NOMO-1 treated with DMSO at 0.1 percent for 48 hours (cell line): Measurements from ENCODE around the gene PCDHA1.
"Not testable (repeated sequence)": the region's sequence is repeated elsewhere in the genome, so short reads cannot be mapped to it uniquely, and the experiment has no call there.

Experiments
- DNase-seq: peaks from one replicate; lab custom pipeline; 2025; ENCODE audit not compliant: unreplicated experiment; lab: John Stamatoyannopoulos, UW

Gene PCDHA1

DNA sequence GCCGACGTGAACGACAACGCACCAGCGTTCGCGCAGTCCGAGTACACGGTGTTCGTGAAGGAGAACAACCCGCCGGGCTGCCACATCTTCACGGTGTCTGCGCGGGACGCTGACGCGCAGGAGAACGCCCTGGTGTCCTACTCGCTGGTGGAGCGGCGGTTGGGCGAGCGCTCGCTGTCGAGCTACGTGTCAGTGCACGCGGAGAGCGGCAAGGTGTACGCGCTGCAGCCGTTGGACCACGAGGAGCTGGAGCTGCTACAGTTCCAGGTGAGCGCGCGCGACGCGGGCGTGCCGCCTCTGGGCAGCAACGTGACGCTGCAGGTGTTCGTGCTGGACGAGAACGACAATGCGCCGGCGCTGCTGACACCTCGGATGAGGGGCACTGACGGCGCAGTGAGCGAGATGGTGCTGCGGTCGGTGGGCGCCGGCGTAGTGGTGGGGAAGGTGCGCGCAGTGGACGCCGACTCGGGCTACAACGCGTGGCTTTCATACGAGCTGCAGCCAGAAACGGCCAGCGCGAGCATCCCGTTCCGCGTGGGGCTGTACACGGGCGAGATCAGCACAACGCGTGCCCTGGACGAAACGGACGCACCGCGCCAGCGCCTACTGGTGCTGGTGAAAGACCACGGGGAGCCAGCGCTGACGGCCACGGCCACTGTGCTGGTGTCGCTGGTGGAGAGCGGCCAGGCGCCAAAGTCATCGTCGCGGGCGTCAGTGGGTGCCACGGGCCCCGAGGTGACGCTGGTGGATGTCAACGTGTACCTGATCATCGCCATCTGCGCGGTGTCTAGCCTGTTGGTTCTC, 64.1 kb downstream of the PCDHA1 start:
- not testable (repeated sequence) for DNase-seq

DNA sequence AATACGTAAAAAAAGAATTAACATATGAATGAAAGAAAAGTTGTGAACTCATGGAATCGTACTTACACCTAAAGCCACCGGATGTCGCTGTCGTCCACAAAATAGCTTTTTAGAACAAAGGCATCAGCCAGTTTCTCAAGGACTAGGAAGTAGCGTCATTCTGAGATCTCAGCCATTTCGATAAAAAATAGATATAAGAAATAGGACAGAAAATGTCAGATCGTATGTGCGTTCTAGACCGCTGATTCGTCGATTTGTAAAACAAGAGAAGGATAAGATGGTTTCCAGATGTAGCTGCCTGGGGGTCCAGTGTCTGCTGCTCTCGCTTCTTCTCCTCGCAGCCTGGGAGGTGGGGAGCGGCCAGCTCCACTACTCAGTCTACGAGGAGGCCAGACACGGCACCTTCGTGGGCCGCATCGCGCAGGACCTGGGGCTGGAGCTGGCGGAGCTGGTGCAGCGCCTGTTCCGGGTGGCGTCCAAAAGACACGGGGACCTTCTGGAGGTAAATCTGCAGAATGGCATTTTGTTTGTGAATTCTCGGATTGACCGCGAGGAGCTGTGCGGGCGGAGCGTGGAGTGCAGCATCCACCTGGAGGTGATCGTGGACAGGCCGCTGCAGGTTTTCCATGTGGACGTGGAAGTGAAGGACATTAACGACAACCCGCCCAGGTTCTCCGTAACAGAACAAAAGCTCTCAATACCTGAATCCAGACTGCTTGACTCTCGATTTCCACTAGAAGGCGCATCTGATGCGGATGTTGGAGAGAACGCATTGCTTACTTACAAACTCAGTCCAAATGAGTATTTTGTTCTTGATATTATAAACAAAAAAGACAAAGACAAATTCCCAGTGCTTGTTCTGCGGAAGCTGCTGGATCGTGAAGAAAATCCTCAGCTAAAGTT, 70.1 kb downstream of the PCDHA1 start, which contains the start of gene PCDHA10:
PCDHA10 (plus strand) TSS at position 126 of the 903 bp plus-strand sequence; CDS start at position 278, 152 bp downstream.
- DNase-seq = no peak

DNA sequence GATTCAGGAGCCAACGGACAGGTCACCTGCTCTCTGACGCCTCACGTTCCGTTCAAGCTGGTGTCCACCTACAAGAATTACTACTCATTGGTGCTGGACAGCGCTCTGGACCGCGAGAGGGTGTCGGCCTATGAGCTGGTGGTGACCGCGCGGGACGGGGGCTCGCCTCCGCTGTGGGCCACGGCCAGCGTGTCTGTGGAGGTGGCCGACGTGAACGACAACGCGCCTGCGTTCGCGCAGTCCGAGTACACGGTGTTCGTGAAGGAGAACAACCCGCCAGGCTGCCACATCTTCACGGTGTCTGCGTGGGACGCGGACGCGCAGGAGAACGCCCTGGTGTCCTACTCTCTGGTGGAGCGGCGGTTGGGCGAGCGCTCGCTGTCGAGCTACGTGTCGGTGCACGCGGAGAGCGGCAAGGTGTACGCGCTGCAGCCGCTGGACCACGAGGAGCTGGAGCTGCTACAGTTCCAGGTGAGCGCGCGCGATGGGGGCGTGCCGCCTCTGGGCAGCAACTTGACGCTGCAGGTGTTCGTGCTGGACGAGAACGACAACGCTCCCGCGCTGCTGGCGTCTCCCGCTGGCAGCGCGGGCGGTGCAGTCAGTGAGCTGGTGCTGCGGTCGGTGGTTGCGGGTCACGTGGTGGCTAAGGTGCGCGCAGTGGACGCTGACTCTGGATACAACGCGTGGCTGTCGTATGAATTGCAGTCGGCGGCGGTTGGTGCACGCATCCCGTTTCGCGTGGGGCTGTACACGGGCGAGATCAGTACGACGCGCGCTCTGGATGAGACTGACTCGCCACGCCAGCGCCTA, 71.4 kb downstream of the PCDHA1 start:
- no peak for DNase-seq

DNA sequence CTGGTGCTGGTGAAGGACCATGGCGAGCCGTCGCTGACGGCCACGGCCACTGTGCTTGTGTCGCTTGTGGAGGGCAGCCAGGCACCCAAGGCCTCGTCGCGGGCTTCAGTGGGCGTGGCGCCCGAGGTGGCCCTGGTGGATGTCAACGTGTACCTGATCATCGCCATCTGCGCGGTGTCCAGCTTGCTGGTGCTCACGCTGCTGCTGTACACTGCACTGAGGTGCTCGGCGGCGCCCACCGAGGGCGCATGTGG, 72.0 kb downstream of the PCDHA1 start:
- DNase-seq = no peak

DNA sequence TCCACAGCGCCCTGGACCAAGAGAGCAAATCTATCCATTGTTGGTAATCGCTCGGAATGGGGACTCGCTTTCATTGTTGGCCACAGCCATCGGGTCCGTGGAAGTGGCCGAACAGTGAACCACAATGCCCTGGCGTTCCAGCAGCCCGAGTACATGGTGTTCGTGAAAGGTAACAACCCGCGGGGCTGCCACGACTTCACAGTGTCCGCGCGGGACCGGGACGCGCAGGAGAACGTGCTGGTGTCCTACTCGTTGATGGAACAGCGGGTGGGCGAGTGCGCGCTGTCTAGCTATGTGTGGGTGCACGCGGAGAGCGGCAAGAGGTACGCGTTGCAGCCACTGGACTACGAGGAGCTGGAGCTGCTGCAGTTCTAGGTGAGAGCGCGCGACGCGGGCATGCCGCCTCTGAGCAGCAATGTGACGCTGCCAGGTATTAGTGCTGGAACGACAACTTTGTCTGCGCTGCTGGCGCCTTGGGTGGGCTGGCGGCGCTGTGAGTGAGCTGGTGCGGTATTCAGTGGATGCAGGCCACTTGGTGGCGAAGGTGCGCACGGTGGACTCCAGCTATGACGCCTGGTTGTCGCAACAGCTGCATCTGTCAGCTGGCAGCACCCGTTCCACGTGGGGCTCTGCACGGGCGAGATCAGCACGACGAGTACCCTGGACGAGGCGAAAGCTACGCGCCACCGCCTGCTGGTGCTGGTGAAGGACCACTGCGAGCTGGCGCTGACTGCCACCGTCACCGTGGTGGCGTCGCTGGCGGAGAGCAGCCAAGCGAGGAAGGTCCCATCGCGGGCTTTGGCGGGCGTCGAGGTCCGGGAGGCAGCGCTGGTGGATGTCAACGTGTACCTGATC, 76.7 kb downstream of the PCDHA1 start:
- DNase-seq = no peak

DNA sequence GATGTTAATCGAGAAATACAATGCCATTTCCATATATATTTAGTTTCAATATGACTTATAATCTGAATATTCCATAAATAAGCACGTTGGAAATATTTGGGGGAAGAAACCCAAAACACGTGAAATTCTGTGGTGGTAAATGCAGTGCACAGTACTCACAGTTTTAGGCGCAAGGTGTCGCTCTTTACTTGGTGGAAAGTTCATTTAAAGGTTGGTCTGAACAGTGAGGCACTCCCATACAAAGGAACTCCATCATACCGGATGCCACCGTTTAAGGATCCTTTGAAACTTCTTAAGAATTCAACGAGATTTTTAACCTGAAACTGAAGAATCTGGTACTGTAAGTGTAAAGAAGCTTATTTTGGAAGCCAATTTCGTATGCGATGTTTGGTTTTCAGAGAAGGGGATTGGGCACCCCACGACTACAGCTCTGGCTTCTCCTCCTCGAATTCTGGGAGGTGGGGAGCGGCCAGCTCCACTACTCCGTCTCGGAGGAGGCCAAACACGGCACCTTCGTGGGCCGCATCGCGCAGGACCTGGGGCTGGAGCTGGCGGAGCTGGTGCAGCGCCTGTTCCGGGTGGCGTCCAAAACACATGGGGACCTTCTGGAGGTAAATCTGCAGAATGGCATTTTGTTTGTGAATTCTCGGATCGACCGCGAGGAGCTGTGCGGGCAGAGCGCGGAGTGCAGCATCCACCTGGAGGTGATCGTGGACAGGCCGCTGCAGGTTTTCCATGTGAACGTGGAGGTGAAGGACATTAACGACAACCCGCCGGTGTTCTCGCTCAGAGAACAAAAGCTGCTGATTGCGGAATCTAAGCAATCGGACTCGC, 83.0 kb downstream of the PCDHA1 start, which contains the start of gene PCDHA11:
PCDHA11 (plus strand) TSS at position 237 of the 834 bp plus-strand sequence; CDS start at position 384, 147 bp downstream.
- DNase-seq = no peak

DNA sequence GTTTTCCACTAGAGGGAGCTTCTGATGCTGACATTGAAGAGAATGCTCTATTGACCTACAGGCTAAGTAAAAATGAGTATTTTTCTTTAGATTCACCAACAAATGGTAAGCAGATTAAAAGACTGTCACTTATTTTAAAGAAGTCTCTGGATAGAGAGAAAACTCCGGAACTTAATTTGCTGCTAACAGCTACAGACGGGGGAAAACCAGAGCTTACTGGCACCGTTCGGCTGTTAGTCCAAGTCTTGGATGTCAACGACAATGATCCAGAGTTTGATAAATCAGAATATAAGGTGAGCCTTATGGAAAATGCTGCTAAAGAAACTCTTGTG, 83.6 kb downstream of the PCDHA1 start:
- DNase-seq = no peak

DNA sequence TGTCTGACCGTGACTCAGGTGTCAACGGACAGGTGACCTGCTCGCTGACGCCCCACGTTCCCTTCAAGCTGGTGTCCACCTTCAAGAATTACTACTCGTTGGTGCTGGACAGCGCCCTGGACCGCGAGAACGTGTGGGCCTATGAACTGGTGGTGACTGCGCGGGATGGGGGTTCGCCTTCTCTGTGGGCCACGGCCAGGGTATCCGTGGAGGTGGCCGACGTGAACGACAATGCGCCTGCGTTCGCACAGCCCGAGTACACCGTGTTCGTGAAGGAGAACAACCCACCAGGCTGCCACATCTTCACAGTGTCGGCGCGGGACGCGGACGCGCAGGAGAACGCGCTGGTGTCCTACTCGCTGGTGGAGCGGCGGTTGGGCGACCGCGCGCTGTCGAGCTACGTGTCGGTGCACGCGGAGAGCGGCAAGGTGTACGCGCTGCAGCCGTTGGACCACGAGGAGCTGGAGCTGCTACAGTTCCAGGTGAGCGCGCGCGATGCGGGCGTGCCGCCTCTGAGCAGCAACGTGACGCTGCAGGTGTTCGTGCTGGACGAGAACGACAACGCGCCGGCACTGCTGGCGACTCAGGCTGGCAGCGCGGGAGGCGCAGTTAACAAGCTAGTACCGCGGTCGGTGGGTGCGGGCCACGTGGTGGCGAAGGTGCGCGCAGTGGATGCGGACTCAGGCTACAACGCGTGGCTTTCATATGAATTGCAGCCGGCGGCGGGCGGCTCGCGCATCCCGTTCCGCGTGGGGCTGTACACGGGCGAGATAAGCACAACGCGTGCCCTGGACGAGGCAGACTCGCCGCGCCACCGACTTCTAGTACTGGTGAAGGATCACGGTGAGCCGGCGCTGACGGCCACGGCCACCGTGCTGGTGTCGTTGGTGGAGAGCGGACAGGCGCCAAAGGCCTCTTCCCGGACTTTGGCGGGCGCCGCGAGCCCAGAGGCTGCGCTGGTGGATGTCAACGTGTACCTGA, 84.6 kb downstream of the PCDHA1 start:
- no peak for DNase-seq

DNA sequence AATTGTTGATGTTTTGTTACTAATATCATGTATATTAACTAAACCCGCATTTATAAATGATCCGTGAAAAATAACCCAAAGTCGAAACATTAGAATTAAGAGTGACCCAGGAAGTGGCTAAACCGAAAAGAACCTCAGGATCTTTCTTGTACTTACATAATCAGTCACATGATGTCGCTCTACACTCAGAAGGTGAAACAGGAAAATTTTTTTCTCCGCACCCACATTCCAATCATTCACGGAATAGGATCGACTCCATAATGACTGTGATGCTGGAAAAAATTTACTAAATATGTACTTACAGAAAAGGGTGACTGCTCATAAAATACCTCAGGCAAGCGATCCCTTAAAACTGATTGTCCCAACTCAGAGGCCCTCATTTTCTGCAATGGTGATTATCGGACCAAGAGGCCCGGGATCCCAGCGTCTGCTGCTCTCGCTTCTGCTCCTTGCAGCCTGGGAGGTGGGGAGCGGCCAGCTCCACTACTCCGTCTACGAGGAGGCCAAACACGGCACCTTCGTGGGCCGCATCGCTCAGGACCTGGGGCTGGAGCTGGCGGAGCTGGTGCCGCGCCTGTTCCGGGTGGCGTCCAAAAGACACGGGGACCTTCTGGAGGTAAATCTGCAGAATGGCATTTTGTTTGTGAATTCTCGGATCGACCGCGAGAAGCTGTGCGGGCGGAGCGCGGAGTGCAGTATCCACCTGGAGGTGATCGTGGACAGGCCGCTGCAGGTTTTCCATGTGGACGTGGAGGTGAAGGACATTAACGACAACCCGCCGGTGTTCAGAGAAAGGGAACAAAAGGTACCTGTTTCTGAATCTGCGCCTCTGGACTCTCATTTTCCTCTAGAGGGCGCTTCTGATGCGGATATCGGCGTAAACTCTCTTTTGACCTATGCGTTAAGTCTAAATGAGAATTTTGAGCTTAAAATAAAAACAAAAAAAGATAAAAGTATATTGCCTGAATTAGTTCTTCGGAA, 89.4 kb downstream of the PCDHA1 start, which contains the start of gene PCDHA12:
PCDHA12 (plus strand) TSS at position 224 of the 981 bp plus-strand sequence; CDS start at position 389, 165 bp downstream.
- no peak for DNase-seq

DNA sequence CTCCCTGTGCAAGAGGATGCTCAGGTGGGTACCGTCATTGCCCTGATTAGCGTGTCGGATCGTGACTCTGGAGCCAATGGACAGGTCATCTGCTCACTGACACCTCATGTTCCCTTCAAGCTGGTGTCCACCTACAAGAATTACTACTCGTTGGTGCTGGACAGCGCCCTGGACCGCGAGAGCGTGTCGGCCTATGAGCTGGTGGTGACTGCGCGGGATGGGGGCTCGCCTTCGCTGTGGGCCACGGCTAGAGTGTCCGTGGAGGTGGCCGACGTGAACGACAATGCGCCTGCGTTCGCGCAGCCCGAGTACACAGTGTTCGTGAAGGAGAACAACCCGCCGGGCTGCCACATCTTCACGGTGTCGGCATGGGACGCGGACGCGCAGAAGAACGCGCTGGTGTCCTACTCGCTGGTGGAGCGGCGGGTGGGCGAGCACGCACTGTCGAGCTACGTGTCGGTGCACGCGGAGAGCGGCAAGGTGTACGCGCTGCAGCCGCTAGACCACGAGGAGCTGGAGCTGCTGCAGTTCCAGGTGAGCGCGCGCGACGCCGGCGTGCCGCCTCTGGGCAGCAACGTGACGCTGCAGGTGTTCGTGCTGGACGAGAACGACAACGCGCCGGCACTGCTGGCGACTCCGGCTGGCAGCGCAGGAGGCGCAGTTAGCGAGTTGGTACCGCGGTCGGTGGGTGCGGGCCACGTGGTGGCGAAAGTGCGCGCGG, 90.8 kb downstream of the PCDHA1 start:
- DNase-seq = not testable (repeated sequence)

DNA sequence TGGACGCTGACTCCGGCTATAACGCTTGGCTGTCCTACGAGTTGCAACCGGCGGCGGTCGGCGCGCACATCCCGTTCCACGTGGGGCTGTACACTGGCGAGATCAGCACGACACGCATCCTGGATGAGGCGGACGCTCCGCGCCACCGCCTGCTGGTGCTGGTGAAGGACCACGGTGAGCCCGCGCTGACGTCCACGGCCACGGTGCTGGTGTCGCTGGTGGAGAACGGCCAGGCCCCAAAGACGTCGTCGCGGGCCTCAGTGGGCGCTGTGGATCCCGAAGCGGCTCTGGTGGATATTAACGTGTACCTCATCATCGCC, 91.3 kb downstream of the PCDHA1 start:
- DNase-seq = no peak

DNA sequence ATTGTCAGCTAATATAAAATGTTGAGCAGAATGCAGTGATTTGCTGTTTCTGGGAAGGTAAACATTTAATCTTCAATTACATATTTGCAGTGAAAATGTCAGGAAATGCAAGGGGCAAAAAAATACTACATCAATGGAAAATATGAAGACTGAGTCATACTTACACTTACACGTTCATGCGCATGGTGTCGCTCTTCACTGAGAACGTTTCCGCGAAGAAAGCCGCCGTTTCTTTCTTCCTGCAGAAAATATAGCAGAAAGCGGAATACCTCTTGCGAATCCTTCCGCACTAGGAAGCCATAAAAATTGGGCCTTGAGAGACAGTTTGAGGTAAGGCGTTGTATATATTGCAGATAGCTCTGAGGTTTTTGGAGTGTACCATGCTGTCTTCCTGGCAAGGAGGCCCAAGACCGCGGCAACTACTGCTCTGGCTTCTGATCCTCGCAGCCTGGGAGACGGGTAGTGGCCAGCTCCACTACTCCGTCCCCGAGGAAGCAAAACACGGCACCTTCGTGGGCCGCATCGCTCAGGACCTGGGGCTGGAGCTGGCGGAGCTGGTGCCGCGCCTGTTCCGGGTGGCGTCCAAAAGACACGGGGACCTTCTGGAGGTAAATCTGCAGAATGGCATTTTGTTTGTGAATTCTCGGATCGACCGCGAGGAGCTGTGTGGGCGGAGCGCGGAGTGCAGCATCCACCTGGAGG, 96.1 kb downstream of the PCDHA1 start, which contains the start of gene PCDHA13:
PCDHA13 (plus strand) TSS at position 236 of the 702 bp plus-strand sequence; CDS start at position 381, 145 bp downstream.
- no peak for DNase-seq

DNA sequence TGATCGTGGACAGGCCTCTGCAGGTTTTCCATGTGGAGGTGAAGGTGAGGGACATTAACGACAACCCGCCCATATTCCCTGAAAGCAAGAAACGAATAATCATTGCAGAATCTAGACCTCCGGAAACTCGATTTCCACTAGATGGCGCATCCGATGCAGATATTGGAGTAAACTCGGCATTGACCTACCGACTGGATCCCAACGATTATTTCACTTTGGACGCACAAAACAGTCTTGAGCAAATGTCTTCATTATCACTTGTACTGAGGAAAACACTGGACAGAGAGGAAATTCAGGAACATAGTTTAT, 96.6 kb downstream of the PCDHA1 start:
- DNase-seq = no peak

DNA sequence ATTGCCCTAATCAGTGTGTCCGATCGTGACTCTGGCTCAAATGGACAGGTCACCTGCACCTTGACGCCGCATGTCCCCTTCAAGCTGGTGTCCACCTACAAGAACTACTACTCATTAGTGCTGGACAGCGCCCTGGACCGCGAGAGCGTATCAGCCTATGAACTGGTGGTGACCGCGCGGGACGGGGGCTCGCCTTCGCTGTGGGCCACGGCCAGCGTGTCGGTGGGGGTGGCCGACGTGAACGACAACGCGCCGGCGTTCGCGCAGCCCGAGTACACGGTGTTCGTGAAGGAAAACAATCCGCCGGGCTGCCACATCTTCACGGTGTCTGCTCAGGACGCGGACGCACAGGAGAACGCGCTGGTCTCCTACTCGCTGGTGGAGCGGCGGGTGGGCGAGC, 97.4 kb downstream of the PCDHA1 start:
- no peak for DNase-seq

DNA sequence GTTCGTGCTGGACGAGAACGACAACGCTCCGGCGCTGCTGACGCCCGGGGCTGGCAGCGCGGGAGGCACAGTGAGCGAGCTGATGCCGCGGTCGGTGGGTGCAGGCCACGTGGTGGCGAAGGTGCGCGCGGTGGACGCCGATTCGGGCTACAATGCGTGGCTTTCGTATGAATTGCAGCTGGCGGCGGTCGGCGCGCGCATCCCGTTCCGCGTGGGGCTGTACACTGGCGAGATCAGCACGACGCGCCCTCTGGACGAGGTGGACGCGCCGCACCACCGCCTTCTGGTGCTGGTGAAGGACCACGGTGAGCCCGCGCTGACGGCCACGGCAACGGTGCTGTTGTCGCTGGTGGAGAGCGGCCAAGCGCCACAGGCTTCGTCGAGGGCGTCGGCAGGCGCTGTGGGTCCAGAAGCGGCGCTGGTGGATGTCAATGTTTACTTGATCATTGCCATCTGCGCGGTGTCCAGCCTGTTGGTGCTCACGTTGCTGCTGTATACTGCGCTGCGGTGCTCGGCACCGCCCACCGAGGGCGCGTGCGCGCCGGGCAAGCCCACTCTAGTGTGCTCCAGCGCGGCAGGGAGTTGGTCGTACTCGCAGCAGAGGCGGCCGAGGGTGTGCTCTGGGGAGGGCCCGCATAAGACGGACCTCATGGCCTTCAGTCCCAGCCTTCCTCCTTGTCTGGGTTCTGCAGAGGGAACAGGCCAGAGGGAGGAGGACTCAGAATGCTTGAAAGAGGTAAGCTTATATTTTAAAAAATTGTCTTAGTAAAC, 98.2 kb downstream of the PCDHA1 start:
- DNase-seq = no peak
